GM12864 (cell line): Measurements from ENCODE around the gene LIX1.

ENCODE experiments used
- DNase-seq: peaks from one replicate; pipeline ENCODE4 v3.0.0-alpha.2; 2011; ENCODE audit warnings: low read depth
- H3K4me3 ChIP-seq: 2 replicates; pipeline ENCODE4 v1.5.1; 2011; ENCODE audit warnings: mild to moderate bottlenecking, low read depth, low read length, control low read depth
- TF ChIP-seq, protein P1 (sequence below): IDR thresholded peaks from 2 replicates; pipeline ENCODE4 v1.5.1; 2011; ENCODE audit warnings: low read depth, mild to moderate bottlenecking, moderate library complexity, low read length, control low read depth, inconsistent platforms; ENCODE audit errors: missing control alignments

Gene LIX1

DNA sequence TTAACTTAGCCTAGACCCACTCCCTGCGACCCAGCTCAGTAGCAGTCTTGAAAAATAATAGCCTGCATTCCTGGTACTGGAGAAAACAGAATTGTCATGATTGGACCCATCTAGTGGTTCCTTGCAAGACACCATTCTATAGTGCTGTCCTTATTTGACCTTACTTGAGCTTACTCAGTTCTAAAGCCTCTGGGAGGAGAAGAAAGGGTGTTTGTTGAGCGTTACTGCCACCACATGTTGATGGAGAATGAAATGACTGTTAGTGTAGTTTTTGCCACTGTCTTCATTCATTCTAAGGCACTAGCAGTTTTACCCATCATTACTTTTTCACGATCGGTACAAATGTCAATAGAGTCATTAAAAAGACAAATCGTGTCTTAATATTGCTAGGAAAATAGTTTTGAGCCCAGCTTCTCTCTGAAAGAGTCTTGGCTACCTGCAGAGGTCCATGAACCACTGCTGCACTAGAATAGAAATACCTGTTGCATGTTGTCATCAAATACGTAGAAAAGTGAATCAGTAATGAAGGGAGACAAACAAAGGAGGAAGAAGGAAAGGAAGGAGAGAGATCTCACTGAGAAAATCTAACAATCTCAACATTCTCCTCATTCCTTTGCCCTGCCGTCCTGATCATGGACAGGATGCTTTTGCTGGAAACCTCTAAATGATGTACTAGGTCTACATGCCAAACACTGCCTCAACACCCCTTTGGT, 96.0 kb downstream of the LIX1 start:
- TF ChIP-seq, protein P1, sequence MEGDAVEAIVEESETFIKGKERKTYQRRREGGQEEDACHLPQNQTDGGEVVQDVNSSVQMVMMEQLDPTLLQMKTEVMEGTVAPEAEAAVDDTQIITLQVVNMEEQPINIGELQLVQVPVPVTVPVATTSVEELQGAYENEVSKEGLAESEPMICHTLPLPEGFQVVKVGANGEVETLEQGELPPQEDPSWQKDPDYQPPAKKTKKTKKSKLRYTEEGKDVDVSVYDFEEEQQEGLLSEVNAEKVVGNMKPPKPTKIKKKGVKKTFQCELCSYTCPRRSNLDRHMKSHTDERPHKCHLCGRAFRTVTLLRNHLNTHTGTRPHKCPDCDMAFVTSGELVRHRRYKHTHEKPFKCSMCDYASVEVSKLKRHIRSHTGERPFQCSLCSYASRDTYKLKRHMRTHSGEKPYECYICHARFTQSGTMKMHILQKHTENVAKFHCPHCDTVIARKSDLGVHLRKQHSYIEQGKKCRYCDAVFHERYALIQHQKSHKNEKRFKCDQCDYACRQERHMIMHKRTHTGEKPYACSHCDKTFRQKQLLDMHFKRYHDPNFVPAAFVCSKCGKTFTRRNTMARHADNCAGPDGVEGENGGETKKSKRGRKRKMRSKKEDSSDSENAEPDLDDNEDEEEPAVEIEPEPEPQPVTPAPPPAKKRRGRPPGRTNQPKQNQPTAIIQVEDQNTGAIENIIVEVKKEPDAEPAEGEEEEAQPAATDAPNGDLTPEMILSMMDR, result no peak
- H3K4me3 ChIP-seq, result no peak overlapping the region
- no peak for DNase-seq

GRCh38 chr5:97044052-97044451, 98.4 kb downstream of the LIX1 start:
- no peak for DNase-seq
- no peak overlapping the region for H3K4me3 ChIP-seq
- TF ChIP-seq, protein P1, result peak; percentile 22

DNA sequence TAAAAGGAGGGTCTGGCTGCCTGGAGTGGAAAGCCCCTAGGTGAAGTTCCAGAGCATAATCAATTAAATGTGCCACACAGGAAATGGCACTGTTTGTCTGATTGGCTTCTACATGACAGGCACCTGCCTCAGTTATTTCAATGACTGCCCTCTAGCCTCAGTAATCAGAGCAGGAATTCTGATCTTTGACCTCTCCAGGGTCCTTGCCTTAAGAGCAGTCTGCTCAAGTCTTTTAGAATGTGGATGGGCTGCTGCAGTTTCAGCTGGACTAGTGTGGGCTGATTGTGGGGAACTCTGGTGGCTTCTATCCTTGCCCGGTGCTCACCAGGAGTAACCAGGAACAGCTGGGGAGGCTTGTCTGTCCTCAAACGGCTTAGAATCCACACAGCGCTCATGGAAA, 98.9 kb downstream of the LIX1 start:
- H3K4me3 ChIP-seq, result no peak overlapping the region
- TF ChIP-seq, protein P1, result no peak
- no peak for DNase-seq

DNA sequence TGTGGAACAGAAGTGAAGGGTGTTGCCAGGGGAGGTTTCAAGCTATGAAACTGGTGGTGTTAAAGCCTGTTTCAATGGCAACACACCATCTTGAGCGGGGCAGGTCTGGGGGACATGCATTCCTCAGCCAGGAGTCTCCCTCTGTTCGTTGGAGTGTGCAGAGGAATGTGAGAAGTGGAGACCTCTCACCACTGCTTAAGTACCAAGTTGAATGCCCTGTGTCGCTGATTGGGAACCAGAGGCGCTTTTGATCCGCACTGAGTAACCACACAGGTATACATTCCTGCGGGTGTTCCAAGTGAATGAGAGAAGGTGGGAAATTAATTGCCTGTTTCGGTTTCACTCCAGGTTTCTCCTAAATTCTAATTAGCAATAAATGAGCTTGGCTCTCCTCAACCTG, 99.4 kb downstream of the LIX1 start:
- DNase-seq, result no peak
- H3K4me3 ChIP-seq, result no peak overlapping the region
- TF ChIP-seq, protein P1, result no peak
